ENCODE data around the gene ZBTB7B. TPM values are rescaled to one million over a fixed set of nuclear protein-coding genes. Genes with fewer than 3 reads are reported as not detected.

Gene ZBTB7B
- total and polyA plus RNA-seq, 9 of the 15 experiments (the other 6 are each of a cell fraction or from before 2014, with no cell fraction given), result 0.04 to 46.5 (median 15.2) TPM

DNA sequence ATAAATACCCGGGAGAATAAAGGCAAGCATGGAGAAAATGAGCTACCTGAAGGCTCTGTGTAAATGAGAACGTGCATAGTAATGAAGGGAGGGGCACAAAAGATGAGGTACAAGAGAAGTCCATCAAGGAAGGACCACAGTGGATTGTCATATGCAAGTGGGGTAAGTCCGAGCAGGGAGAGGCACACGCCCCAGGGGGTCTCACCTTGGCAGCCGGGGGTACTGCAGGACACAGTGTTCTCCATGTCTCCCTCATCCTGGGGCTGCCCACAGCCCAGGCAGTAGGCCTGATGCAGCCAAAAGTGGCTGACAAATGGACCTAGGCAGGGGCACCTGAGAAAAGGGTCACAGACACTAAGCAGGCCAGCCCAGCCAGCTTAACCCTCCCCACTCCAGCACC lies 21.0 kb downstream of the ZBTB7B start:
- POLR2A ChIA-PET, result interaction anchor here (0.6 to 1.2 kb wide), 3 partner anchors 15 to 830 kb away, joined by 3 to 4 read pairs (median 3); no protein-coding TSS in a partner anchor
- H3K36me3 ChIP-seq (ENCODE audit: control insufficient read depth, insufficient read depth, low read length), result peaks cover 5% of the 10 kb centered on the region; the same call in 1 of the 3 replicates
- H3K4me2 ChIP-seq (ENCODE audit: insufficient read depth, low read length), result no peak overlapping the region
- H3K9me1 ChIP-seq (ENCODE audit: control insufficient read depth, insufficient read depth, low read length), result no peaks in the 10 kb centered on the region
- intact Hi-C loops (cut with micrococcal nuclease) (no loop called here), in situ Hi-C loops (cut with MboI) (no loop called here)
- 37% methylated on average over 5 of the region's 5 CpGs for WGBS (ENCODE audit: insufficient coverage, low coverage, missing lambda C conversion rate)
- no peak for FAIRE-seq
- H3K27me3 ChIP-seq (ENCODE audit: control insufficient read depth in 2 of 2, insufficient read depth in 2 of 2, low read length in 2 of 2), result no peaks in the 10 kb centered on the region
- H3K4me3 ChIP-seq, result no peak overlapping the region
- H3K4me1 ChIP-seq (replicated peaks in 1 of 2; ENCODE audit: control insufficient read depth in 2 of 2, insufficient read depth in 2 of 2, low read length in 2 of 2), result peaks cover 13% of the 10 kb centered on the region in 2 experiments; a peak in 4 of 5 replicates
- H4K20me1 ChIP-seq (replicated peaks; ENCODE audit: control insufficient read depth, insufficient read depth, low read length), result no peaks in the 10 kb centered on the region
- H3K9me3 ChIP-seq (replicated peaks; ENCODE audit: control insufficient read depth, insufficient read depth, low read depth, low read length), result no peaks in the 10 kb centered on the region
- no peaks in the 10 kb centered on the region for H3K79me2 ChIP-seq (ENCODE audit: control insufficient read depth, insufficient read depth, low read length)
- 0 out of 4 replicates have a peak overlapping the region, but pooled peaks of 1 of the 2 experiments have one; percentile 22 for H3K9ac ChIP-seq (ENCODE audit: insufficient read depth in 1 of 2, low read depth in 2 of 2, low read length in 2 of 2)
- CTCF ChIA-PET (ENCODE audit: low intra/inter-chr PET ratio), result no interaction called here
- no peak for DNase-seq (ENCODE audit: extremely low read depth in 1 of 4, low spot score in 3 of 4)
- no peak for ATAC-seq
- no peak overlapping the region for H2AFZ ChIP-seq (ENCODE audit: low read depth, low read length)
- no peak overlapping the region for H3K27ac ChIP-seq (ENCODE audit: extremely low read depth, low read depth, low read length)
- no TSS peak for BruUV-seq (replicated peaks)
- no peak for TF ChIP-seq ZNF175 (CRISPR knock-in tag; IDR thresholded peaks at IDR 0.05; ENCODE audit: low read depth)
- no peak for TF ChIP-seq ASH1L (IDR thresholded peaks at IDR 0.05; ENCODE audit: borderline replicate concordance, low read depth, partially characterized antibody)
- no peak for TF ChIP-seq SRSF1 (IDR thresholded peaks at IDR 0.05; ENCODE audit: low read depth, low read length)
- no peak for TF ChIP-seq CREM (IDR thresholded peaks at IDR 0.05; ENCODE audit: low read depth)
- no peak for TF ChIP-seq ZNF354B (CRISPR knock-in tag; IDR thresholded peaks at IDR 0.05)
- TF ChIP-seq ZNF764 (CRISPR knock-in tag; IDR thresholded peaks at IDR 0.05; ENCODE audit: low read depth), result no peak
- no peak for TF ChIP-seq ATF7 (IDR thresholded peaks at IDR 0.05)
- TF ChIP-seq NFXL1 (CRISPR knock-in tag; IDR thresholded peaks at IDR 0.05), result no peak
- TF ChIP-seq BRD9 (IDR thresholded peaks at IDR 0.05; ENCODE audit: low read depth, partially characterized antibody), result no peak
- TF ChIP-seq TOE1 (IDR thresholded peaks at IDR 0.05; ENCODE audit: borderline replicate concordance), result no peak
- TF ChIP-seq TOE1 (CRISPR knock-in tag; IDR thresholded peaks at IDR 0.05; ENCODE audit: borderline replicate concordance, low read depth), result no peak
- TF ChIP-seq BDP1 (IDR thresholded peaks at IDR 0.05; ENCODE audit: insufficient read depth, insufficient read length), result no peak
- no peak for TF ChIP-seq ELF1 (tag; IDR thresholded peaks at IDR 0.05)
- TF ChIP-seq, protein P1, sequence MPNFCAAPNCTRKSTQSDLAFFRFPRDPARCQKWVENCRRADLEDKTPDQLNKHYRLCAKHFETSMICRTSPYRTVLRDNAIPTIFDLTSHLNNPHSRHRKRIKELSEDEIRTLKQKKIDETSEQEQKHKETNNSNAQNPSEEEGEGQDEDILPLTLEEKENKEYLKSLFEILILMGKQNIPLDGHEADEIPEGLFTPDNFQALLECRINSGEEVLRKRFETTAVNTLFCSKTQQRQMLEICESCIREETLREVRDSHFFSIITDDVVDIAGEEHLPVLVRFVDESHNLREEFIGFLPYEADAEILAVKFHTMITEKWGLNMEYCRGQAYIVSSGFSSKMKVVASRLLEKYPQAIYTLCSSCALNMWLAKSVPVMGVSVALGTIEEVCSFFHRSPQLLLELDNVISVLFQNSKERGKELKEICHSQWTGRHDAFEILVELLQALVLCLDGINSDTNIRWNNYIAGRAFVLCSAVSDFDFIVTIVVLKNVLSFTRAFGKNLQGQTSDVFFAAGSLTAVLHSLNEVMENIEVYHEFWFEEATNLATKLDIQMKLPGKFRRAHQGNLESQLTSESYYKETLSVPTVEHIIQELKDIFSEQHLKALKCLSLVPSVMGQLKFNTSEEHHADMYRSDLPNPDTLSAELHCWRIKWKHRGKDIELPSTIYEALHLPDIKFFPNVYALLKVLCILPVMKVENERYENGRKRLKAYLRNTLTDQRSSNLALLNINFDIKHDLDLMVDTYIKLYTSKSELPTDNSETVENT (CRISPR knock-in tag; IDR thresholded peaks at IDR 0.05), result no peak

Data from K562 (cell line).